Measurements from ENCODE around the gene ABAT.

ABAT gene

DNA sequence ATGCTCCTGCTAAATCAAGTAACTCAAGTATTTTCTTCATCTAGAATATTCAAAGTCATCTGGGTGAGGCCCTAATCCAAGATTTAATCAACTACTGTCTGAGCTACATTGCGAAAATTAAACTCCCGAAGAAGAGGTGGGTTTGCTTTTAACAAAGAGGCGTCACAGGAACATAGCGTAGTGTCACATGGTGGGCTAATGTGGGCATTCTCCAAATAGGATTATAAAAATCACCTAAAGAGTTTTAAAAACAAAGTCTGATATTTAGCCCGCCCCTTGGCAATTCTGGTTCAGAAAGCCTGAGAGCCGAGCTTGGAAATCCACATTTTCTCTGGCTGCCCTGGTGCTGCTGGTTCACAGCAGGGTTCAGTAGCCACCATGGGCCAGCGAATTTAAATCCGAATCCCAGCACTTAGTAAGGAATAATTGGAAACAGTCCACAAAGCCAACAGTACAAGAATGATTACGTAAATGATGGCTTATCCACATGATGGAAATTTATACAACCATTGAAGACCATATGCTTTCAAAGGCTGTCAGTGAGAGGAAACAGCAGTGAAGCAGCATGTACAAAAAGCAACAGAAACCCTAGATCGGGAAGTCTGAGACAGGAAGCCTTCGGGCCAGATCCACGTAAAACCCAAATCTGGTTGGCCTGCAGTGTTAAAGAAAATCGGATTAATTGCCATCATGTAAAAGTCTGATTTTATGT is 132.0 kb downstream of the ABAT start:
- Histone ChIP-seq H3K27ac (ENCODE audit: low read depth, low read length) (no peak overlapping the region), H3K9me2 (replicated peaks; ENCODE audit: insufficient read depth, low read length) (no peaks in the 10 kb centered on the region), H3K79me2 (ENCODE audit: insufficient read depth, low read length) (peaks cover 46% of the 10 kb centered on the region), H3K36me3 (ENCODE audit: low read length) (peaks cover 50% of the 10 kb centered on the region), H3K4me3 (ENCODE audit: insufficient read depth, low read length, poor library complexity, severe bottlenecking) (no peak overlapping the region), H3K9me3 (ENCODE audit: insufficient read depth, low read length) (no peaks in the 10 kb centered on the region), H3K9ac (ENCODE audit: low read length) (no peak overlapping the region), H3K27me3 (ENCODE audit: low read length) (no peaks in the 10 kb centered on the region), H3K4me2 (ENCODE audit: low read depth, low read length, poor library complexity, severe bottlenecking) (no peak overlapping the region), H2AFZ (ENCODE audit: low read depth, low read length, severe bottlenecking) (no peak overlapping the region), H4K20me1 (ENCODE audit: low read depth, low read length) (peaks cover 5% of the 10 kb centered on the region; the same call in 1 of the 2 replicates), H3F3A (ENCODE audit: insufficient read depth) (no peaks in the 10 kb centered on the region)
- no peak for TF ChIP-seq EZH2phosphoT487 (conservative IDR thresholded peaks at IDR 0.05; ENCODE audit: low read length)
- TF ChIP-seq CTCF (IDR thresholded peaks at IDR 0.05; ENCODE audit: insufficient read depth, low read length, poor library complexity, severe bottlenecking): no peak

GRCh38 chr16:8807189-8807588 is 132.8 kb downstream of the ABAT start:
- no peaks in the 10 kb centered on the region for H3K27me3 ChIP-seq (ENCODE audit: low read length)
- no peak overlapping the region for H3K4me2 ChIP-seq (ENCODE audit: low read depth, low read length, poor library complexity, severe bottlenecking)
- no peak overlapping the region for H2AFZ ChIP-seq (ENCODE audit: low read depth, low read length, severe bottlenecking)
- H3K79me2 ChIP-seq (ENCODE audit: insufficient read depth, low read length): peaks cover 38% of the 10 kb centered on the region
- no peak overlapping the region for H3K9ac ChIP-seq (ENCODE audit: low read length)
- H3K4me3 ChIP-seq (ENCODE audit: insufficient read depth, low read length, poor library complexity, severe bottlenecking): no peak overlapping the region
- no peaks in the 10 kb centered on the region for H3K9me2 ChIP-seq (replicated peaks; ENCODE audit: insufficient read depth, low read length)
- peaks cover 5% of the 10 kb centered on the region; the same call in 1 of the 2 replicates for H4K20me1 ChIP-seq (ENCODE audit: low read depth, low read length)
- peaks cover 50% of the 10 kb centered on the region for H3K36me3 ChIP-seq (ENCODE audit: low read length)
- TF ChIP-seq CTCF (IDR thresholded peaks at IDR 0.05; ENCODE audit: insufficient read depth, low read length, poor library complexity, severe bottlenecking) (no peak), EZH2phosphoT487 (conservative IDR thresholded peaks at IDR 0.05; ENCODE audit: low read length) (no peak)
- no peaks in the 10 kb centered on the region for H3K9me3 ChIP-seq (ENCODE audit: insufficient read depth, low read length)
- no peak overlapping the region for H3K27ac ChIP-seq (ENCODE audit: low read depth, low read length)
- H3F3A ChIP-seq (ENCODE audit: insufficient read depth): no peaks in the 10 kb centered on the region

DNA sequence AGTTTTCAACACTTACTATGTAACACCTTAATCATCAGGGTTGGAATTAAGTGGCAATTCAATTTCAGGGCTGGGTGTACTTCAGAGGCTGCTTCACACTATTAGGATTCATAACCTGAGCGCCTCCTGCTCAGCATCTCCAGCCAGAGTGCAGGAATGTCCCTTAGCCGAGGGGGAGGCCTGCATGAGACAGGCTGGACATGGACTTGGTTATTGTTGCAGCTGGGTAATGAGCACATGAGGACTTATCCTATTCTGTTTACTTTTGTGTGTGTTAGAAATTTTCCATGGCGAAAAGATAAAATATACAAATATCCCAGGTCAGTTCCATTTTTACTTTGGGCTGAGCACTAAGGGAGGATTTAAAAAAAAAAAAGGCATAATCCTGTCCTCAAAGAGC is 133.6 kb downstream of the ABAT start:
- H4K20me1 ChIP-seq (ENCODE audit: low read depth, low read length): peaks cover 4% of the 10 kb centered on the region; the same call in 1 of the 2 replicates
- no peaks in the 10 kb centered on the region for H3K27me3 ChIP-seq (ENCODE audit: low read length)
- peaks cover 31% of the 10 kb centered on the region for H3K79me2 ChIP-seq (ENCODE audit: insufficient read depth, low read length)
- no peaks in the 10 kb centered on the region for H3F3A ChIP-seq (ENCODE audit: insufficient read depth)
- H3K4me3 ChIP-seq (ENCODE audit: insufficient read depth, low read length, poor library complexity, severe bottlenecking): no peak overlapping the region
- no peak overlapping the region for H3K9ac ChIP-seq (ENCODE audit: low read length)
- H3K9me2 ChIP-seq (replicated peaks; ENCODE audit: insufficient read depth, low read length): no peaks in the 10 kb centered on the region
- H3K9me3 ChIP-seq (ENCODE audit: insufficient read depth, low read length): no peaks in the 10 kb centered on the region
- H2AFZ ChIP-seq (ENCODE audit: low read depth, low read length, severe bottlenecking): no peak overlapping the region
- H3K27ac ChIP-seq (ENCODE audit: low read depth, low read length): no peak overlapping the region
- TF ChIP-seq CTCF (IDR thresholded peaks at IDR 0.05; ENCODE audit: insufficient read depth, low read length, poor library complexity, severe bottlenecking) (no peak), EZH2phosphoT487 (conservative IDR thresholded peaks at IDR 0.05; ENCODE audit: low read length) (no peak)
- H3K36me3 ChIP-seq (ENCODE audit: low read length): peaks cover 54% of the 10 kb centered on the region
- no peak overlapping the region for H3K4me2 ChIP-seq (ENCODE audit: low read depth, low read length, poor library complexity, severe bottlenecking)

Measured in SU-DHL-6 (cell line).